ENCODE measurements around the gene MAP3K9.

DNA sequence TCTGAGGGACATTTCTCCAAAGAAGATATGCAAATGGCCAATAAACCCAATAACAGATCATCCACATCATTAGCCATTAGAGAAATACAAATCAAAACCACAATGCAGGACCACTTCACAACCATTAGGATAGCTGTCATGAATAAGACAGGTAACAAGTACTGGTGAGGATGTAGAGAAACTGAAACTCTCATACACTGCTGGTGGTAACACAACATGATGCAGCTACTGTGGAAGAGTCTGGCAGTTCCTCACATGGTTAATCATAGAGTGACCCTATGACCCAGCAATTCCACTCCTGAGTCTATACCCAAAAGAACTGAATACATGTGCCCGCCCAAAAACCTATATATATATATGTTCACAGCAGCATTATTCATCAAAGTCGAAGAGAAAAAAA is 128.6 kb downstream of the MAP3K9 start:
- TF ChIP-seq, protein P1, sequence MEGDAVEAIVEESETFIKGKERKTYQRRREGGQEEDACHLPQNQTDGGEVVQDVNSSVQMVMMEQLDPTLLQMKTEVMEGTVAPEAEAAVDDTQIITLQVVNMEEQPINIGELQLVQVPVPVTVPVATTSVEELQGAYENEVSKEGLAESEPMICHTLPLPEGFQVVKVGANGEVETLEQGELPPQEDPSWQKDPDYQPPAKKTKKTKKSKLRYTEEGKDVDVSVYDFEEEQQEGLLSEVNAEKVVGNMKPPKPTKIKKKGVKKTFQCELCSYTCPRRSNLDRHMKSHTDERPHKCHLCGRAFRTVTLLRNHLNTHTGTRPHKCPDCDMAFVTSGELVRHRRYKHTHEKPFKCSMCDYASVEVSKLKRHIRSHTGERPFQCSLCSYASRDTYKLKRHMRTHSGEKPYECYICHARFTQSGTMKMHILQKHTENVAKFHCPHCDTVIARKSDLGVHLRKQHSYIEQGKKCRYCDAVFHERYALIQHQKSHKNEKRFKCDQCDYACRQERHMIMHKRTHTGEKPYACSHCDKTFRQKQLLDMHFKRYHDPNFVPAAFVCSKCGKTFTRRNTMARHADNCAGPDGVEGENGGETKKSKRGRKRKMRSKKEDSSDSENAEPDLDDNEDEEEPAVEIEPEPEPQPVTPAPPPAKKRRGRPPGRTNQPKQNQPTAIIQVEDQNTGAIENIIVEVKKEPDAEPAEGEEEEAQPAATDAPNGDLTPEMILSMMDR (conservative IDR thresholded peaks at IDR 0.05; ENCODE audit: low read length), result no peak
- no peak for TF ChIP-seq EZH2phosphoT487 (IDR thresholded peaks at IDR 0.05; ENCODE audit: borderline replicate concordance, low read depth, low read length)

Data from OCI-LY7 (cell line).